ENCODE measurements around the gene SMIM35.

DNA sequence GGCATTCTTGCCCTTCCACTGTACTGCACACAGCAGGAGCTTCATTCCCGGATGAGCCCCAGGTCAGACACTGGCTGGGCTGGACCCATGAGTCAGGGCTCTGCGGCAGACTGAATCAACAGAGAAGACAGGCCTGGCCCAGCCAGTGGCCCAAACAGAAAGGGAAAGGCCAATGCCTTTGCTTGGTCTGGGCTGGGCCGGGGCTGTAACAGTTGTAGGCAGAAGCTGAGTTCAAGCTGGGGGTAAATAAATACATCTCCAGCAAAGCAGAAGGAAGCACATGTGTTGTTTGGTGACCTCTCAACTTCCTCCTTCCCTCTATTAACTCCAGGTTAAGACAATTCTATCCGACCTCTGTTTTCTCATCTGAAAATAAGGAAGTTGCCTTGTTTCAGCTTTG lies 1.8 kb upstream of the SMIM35 start:
- TF ChIP-seq RAD21 (IDR thresholded peaks at IDR 0.05; ENCODE audit: low read length) (no peak), CTCF (conservative IDR thresholded peaks at IDR 0.05; ENCODE audit: low read depth, low read length) (no peak), POLR2A (IDR thresholded peaks at IDR 0.05; ENCODE audit: low read depth, low read length) (no peak), CEBPB (IDR thresholded peaks at IDR 0.05; ENCODE audit: low read depth, low read length) (no peak), BHLHE40 (IDR thresholded peaks at IDR 0.05; ENCODE audit: low read depth, low read length) (no peak), MAFK (IDR thresholded peaks at IDR 0.05; ENCODE audit: low read depth, low read length) (no peak)
